K562 (cell line): ENCODE measurements around the gene ADSS2. TPM values are rescaled to one million over a fixed set of nuclear protein-coding genes. Genes with fewer than 3 reads are reported as not detected.

Experiments used
- SMAD2 ChIP-seq: fragments of 150-350 bp; IDR thresholded peaks from 2 replicates; pipeline ENCODE4 v1.6.1; 2014; ENCODE audit warnings: low read depth, mild to moderate bottlenecking, low read length
- ZNF232 ChIP-seq: sonication (generic); formaldehyde crosslinking; IDR thresholded peaks from 2 replicates; pipeline ENCODE4 v1.8.0; 2022; ENCODE audit warnings: mild to moderate bottlenecking, missing genetic modification reagents
- polyA plus RNA-seq, 8 experiments: library from polyadenylated mRNA; depleted of rRNA in 4 of 8; stranded (reverse) in 5 of 8; unstranded in 3 of 8; fragments of >200 nt; fragmentation: Nextera tagmentation in 2 of 8; fragmentation: Illumina TruSeq in 1 of 8; extraction: Ambion mirVana in 2 of 8; extraction: Trizol in 1 of 8; gene quantifications; 2 replicates each; pipeline versions ENCODE4 v1.2.1 to v1.2.3, GENCODE V29; 2011 to 2014; ENCODE audit warnings: inconsistent platforms in 1 of 8, missing spikeins in 1 of 8
- total RNA-seq, 7 experiments: library from RNA; depleted of rRNA in 6 of 7; stranded (reverse); fragments of >200 nt in 6 of 7; fragmentation: Illumina TruSeq in 2 of 7; extraction: Trizol in 2 of 7; gene quantifications; 2 replicates each; pipeline versions ENCODE4 v1.2.1 to v1.2.3, GENCODE V29; 2011 to 2021; ENCODE audit warnings: low replicate concordance in 1 of 7
- TF ChIP-seq, protein P1 (sequence below): fragments of 450-650 bp; IDR thresholded peaks from 2 replicates; pipeline ENCODE4 v1.6.1; 2016; ENCODE audit warnings: mild to moderate bottlenecking, moderate library complexity
- TF ChIP-seq, protein P2 (sequence below): fragments of 450-650 bp; IDR thresholded peaks from 2 replicates; pipeline ENCODE4 v1.6.1; 2017; ENCODE audit warnings: antibody characterized with exemption, mild to moderate bottlenecking

Gene ADSS2
- total and polyA plus RNA-seq, 9 of the 15 experiments (the other 6 are each of a cell fraction or from before 2014, with no cell fraction given), result 8.8 to 63.8 (median 59.4) TPM

DNA sequence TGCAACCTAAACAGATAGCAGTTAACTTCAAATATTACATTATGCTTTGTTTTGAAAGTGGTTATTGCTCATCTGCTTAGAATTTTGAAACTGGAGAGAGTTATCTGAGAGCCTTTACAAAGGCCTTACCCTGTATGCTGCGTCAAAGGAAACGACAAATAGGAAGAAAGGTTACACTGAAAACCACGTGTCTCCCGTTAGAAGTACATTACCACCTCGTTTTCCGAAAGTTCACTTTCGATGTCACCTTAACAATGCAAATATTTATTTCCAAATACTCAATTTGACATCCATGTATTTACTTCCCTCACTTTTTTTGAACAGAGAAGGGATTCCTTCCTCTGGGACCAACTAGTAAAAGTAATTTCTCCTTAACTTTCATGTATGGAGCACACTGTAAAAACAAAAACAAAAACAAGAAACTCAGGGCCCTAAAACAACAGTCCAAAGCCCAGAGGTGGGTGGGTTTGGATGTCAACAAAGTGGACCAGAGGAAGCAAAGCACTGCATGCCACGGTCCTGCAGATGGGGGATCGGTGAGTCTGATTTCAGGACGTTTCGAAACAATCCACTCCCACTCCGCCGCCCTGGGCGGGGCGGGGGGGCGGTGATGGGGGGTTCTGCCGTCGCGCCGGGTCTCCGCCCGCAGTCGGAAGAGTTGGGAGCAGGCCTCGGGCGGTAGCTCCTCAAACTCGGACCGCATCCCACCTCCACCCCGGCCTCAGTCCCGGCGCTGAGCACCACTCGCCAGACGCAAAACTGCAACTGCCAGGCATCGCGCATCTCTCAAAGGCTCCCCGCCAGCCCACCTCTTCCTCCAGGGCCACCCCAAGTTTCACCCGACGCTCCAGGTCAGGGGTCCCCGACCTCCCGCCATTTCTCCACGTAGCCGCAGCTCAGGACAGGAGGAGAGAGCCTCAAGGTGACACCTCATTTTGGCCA lies 841 bp downstream of the ADSS2 start (continued):
- TF ChIP-seq, protein P1, sequence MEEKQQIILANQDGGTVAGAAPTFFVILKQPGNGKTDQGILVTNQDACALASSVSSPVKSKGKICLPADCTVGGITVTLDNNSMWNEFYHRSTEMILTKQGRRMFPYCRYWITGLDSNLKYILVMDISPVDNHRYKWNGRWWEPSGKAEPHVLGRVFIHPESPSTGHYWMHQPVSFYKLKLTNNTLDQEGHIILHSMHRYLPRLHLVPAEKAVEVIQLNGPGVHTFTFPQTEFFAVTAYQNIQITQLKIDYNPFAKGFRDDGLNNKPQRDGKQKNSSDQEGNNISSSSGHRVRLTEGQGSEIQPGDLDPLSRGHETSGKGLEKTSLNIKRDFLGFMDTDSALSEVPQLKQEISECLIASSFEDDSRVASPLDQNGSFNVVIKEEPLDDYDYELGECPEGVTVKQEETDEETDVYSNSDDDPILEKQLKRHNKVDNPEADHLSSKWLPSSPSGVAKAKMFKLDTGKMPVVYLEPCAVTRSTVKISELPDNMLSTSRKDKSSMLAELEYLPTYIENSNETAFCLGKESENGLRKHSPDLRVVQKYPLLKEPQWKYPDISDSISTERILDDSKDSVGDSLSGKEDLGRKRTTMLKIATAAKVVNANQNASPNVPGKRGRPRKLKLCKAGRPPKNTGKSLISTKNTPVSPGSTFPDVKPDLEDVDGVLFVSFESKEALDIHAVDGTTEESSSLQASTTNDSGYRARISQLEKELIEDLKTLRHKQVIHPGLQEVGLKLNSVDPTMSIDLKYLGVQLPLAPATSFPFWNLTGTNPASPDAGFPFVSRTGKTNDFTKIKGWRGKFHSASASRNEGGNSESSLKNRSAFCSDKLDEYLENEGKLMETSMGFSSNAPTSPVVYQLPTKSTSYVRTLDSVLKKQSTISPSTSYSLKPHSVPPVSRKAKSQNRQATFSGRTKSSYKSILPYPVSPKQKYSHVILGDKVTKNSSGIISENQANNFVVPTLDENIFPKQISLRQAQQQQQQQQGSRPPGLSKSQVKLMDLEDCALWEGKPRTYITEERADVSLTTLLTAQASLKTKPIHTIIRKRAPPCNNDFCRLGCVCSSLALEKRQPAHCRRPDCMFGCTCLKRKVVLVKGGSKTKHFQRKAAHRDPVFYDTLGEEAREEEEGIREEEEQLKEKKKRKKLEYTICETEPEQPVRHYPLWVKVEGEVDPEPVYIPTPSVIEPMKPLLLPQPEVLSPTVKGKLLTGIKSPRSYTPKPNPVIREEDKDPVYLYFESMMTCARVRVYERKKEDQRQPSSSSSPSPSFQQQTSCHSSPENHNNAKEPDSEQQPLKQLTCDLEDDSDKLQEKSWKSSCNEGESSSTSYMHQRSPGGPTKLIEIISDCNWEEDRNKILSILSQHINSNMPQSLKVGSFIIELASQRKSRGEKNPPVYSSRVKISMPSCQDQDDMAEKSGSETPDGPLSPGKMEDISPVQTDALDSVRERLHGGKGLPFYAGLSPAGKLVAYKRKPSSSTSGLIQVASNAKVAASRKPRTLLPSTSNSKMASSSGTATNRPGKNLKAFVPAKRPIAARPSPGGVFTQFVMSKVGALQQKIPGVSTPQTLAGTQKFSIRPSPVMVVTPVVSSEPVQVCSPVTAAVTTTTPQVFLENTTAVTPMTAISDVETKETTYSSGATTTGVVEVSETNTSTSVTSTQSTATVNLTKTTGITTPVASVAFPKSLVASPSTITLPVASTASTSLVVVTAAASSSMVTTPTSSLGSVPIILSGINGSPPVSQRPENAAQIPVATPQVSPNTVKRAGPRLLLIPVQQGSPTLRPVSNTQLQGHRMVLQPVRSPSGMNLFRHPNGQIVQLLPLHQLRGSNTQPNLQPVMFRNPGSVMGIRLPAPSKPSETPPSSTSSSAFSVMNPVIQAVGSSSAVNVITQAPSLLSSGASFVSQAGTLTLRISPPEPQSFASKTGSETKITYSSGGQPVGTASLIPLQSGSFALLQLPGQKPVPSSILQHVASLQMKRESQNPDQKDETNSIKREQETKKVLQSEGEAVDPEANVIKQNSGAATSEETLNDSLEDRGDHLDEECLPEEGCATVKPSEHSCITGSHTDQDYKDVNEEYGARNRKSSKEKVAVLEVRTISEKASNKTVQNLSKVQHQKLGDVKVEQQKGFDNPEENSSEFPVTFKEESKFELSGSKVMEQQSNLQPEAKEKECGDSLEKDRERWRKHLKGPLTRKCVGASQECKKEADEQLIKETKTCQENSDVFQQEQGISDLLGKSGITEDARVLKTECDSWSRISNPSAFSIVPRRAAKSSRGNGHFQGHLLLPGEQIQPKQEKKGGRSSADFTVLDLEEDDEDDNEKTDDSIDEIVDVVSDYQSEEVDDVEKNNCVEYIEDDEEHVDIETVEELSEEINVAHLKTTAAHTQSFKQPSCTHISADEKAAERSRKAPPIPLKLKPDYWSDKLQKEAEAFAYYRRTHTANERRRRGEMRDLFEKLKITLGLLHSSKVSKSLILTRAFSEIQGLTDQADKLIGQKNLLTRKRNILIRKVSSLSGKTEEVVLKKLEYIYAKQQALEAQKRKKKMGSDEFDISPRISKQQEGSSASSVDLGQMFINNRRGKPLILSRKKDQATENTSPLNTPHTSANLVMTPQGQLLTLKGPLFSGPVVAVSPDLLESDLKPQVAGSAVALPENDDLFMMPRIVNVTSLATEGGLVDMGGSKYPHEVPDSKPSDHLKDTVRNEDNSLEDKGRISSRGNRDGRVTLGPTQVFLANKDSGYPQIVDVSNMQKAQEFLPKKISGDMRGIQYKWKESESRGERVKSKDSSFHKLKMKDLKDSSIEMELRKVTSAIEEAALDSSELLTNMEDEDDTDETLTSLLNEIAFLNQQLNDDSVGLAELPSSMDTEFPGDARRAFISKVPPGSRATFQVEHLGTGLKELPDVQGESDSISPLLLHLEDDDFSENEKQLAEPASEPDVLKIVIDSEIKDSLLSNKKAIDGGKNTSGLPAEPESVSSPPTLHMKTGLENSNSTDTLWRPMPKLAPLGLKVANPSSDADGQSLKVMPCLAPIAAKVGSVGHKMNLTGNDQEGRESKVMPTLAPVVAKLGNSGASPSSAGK, result peak; percentile 68
- no peak for TF ChIP-seq SMAD2
- TF ChIP-seq ZNF232, result no peak
- TF ChIP-seq, protein P2, sequence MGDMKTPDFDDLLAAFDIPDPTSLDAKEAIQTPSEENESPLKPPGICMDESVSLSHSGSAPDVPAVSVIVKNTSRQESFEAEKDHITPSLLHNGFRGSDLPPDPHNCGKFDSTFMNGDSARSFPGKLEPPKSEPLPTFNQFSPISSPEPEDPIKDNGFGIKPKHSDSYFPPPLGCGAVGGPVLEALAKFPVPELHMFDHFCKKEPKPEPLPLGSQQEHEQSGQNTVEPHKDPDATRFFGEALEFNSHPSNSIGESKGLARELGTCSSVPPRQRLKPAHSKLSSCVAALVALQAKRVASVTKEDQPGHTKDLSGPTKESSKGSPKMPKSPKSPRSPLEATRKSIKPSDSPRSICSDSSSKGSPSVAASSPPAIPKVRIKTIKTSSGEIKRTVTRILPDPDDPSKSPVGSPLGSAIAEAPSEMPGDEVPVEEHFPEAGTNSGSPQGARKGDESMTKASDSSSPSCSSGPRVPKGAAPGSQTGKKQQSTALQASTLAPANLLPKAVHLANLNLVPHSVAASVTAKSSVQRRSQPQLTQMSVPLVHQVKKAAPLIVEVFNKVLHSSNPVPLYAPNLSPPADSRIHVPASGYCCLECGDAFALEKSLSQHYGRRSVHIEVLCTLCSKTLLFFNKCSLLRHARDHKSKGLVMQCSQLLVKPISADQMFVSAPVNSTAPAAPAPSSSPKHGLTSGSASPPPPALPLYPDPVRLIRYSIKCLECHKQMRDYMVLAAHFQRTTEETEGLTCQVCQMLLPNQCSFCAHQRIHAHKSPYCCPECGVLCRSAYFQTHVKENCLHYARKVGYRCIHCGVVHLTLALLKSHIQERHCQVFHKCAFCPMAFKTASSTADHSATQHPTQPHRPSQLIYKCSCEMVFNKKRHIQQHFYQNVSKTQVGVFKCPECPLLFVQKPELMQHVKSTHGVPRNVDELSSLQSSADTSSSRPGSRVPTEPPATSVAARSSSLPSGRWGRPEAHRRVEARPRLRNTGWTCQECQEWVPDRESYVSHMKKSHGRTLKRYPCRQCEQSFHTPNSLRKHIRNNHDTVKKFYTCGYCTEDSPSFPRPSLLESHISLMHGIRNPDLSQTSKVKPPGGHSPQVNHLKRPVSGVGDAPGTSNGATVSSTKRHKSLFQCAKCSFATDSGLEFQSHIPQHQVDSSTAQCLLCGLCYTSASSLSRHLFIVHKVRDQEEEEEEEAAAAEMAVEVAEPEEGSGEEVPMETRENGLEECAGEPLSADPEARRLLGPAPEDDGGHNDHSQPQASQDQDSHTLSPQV, result peak; percentile 62; the same call in 1 of the 2 replicates
